ENCODE measurements around the gene EDDM3A.
"Not testable (repeated sequence)": the region's sequence is repeated elsewhere in the genome, so short reads cannot be mapped to it uniquely, and the experiment has no call there.

EDDM3A gene

GRCh38 chr14:20722016-20722415, 23.7 kb upstream of the EDDM3A start:
- Mint-ChIP-seq H3K4me3 (no peak overlapping the region), H3K9me3 (peaks cover 3% of the 10 kb centered on the region), H3K27me3 (no peaks in the 10 kb centered on the region), H3K36me3 (peaks cover 10% of the 10 kb centered on the region), H3K27ac (peak overlapping the region; percentile 27), H3K4me1 (peaks cover 52% of the 10 kb centered on the region)
- no peak for ATAC-seq

- no peak overlapping the region for H3K4me3 Mint-ChIP-seq
- peaks cover 5% of the 10 kb centered on the region for H3K36me3 Mint-ChIP-seq
- H3K27me3 Mint-ChIP-seq = no peaks in the 10 kb centered on the region
- H3K27ac Mint-ChIP-seq = no peak overlapping the region
- no peaks in the 10 kb centered on the region for H3K9me3 Mint-ChIP-seq
- peak; percentile 63 for ATAC-seq
- H3K4me1 Mint-ChIP-seq = peaks cover 47% of the 10 kb centered on the region
Observed at GRCh38 chr14:20723488-20723887, 22.2 kb upstream of the EDDM3A start.

- H3K36me3 Mint-ChIP-seq, ATAC-seq, H3K9me3 Mint-ChIP-seq, H3K27me3 Mint-ChIP-seq, H3K4me3 Mint-ChIP-seq: not testable (repeated sequence)
- Mint-ChIP-seq H3K4me1 (peaks cover 26% of the 10 kb centered on the region), H3K27ac (peak overlapping the region; percentile 90)
Observed at GRCh38 chr14:20726121-20726520, 19.6 kb upstream of the EDDM3A start.

- no peak for ATAC-seq
- Mint-ChIP-seq H3K36me3 (no peaks in the 10 kb centered on the region), H3K4me1 (peaks cover 26% of the 10 kb centered on the region), H3K27ac (peak overlapping the region; percentile 90), H3K4me3 (no peak overlapping the region), H3K27me3 (no peaks in the 10 kb centered on the region), H3K9me3 (no peaks in the 10 kb centered on the region)
Observed at GRCh38 chr14:20726531-20726930, 19.2 kb upstream of the EDDM3A start.

GRCh38 chr14:20730891-20731290, 14.8 kb upstream of the EDDM3A start:
- Mint-ChIP-seq H3K27ac (no peak overlapping the region), H3K4me1 (peaks cover 50% of the 10 kb centered on the region), H3K27me3 (no peaks in the 10 kb centered on the region), H3K4me3 (no peak overlapping the region), H3K36me3 (no peaks in the 10 kb centered on the region), H3K9me3 (no peaks in the 10 kb centered on the region)
- ATAC-seq = no peak

GRCh38 chr14:20732477-20732876, 13.2 kb upstream of the EDDM3A start:
- Mint-ChIP-seq H3K4me1 (peaks cover 34% of the 10 kb centered on the region), H3K36me3 (no peaks in the 10 kb centered on the region), H3K27ac (no peak overlapping the region), H3K9me3 (no peaks in the 10 kb centered on the region), H3K4me3 (no peak overlapping the region), H3K27me3 (no peaks in the 10 kb centered on the region)
- ATAC-seq = no peak

- H3K27me3 Mint-ChIP-seq = no peaks in the 10 kb centered on the region
- H3K27ac Mint-ChIP-seq = no peak overlapping the region
- ATAC-seq = no peak
- H3K4me3 Mint-ChIP-seq = no peak overlapping the region
- no peaks in the 10 kb centered on the region for H3K9me3 Mint-ChIP-seq
- H3K4me1 Mint-ChIP-seq = peaks cover 30% of the 10 kb centered on the region
- H3K36me3 Mint-ChIP-seq = no peaks in the 10 kb centered on the region
Observed at GRCh38 chr14:20732979-20733635, 12.6 kb upstream of the EDDM3A start.

- peak; percentile 64 for ATAC-seq
- no peak overlapping the region for H3K27ac Mint-ChIP-seq
Observed at GRCh38 chr14:20733684-20734429, 11.8 kb upstream of the EDDM3A start.

GRCh38 chr14:20734430-20734806, 11.3 kb upstream of the EDDM3A start:
- ATAC-seq = peak; percentile 91
- H3K4me3 Mint-ChIP-seq = no peak overlapping the region

More at GRCh38 chr14:20733684-20734429, 11.8 kb upstream of the EDDM3A start:
- H3K27me3 Mint-ChIP-seq = no peaks in the 10 kb centered on the region
- no peaks in the 10 kb centered on the region for H3K36me3 Mint-ChIP-seq
- H3K9me3 Mint-ChIP-seq = no peaks in the 10 kb centered on the region
- no peak overlapping the region for H3K4me3 Mint-ChIP-seq
- peaks cover 30% of the 10 kb centered on the region for H3K4me1 Mint-ChIP-seq

GRCh38 chr14:20738292-20738691, 7.4 kb upstream of the EDDM3A start:
- peaks cover 35% of the 10 kb centered on the region for H3K4me1 Mint-ChIP-seq
- not testable (repeated sequence) for H3K9me3 Mint-ChIP-seq, ATAC-seq, H3K36me3 Mint-ChIP-seq, H3K4me3 Mint-ChIP-seq, H3K27me3 Mint-ChIP-seq, H3K27ac Mint-ChIP-seq

More at GRCh38 chr14:20734430-20734806, 11.3 kb upstream of the EDDM3A start:
- H3K36me3 Mint-ChIP-seq = no peaks in the 10 kb centered on the region
- no peak overlapping the region for H3K27ac Mint-ChIP-seq
- H3K27me3 Mint-ChIP-seq = no peaks in the 10 kb centered on the region
- H3K4me1 Mint-ChIP-seq = peaks cover 30% of the 10 kb centered on the region
- H3K9me3 Mint-ChIP-seq = no peaks in the 10 kb centered on the region

- H3K4me1 Mint-ChIP-seq = peaks cover 17% of the 10 kb centered on the region
- H3K27me3 Mint-ChIP-seq = no peaks in the 10 kb centered on the region
- H3K4me3 Mint-ChIP-seq = no peak overlapping the region
- no peak overlapping the region for H3K27ac Mint-ChIP-seq
- no peaks in the 10 kb centered on the region for H3K36me3 Mint-ChIP-seq
- no peaks in the 10 kb centered on the region for H3K9me3 Mint-ChIP-seq
- peak; percentile 60 for ATAC-seq
Observed at GRCh38 chr14:20742132-20742531, 3.6 kb upstream of the EDDM3A start.

GRCh38 chr14:20743556-20743955, 2.1 kb upstream of the EDDM3A start:
- no peak for ATAC-seq
- Mint-ChIP-seq H3K4me1 (peaks cover 17% of the 10 kb centered on the region), H3K36me3 (no peaks in the 10 kb centered on the region), H3K4me3 (no peak overlapping the region), H3K27ac (no peak overlapping the region), H3K27me3 (no peaks in the 10 kb centered on the region), H3K9me3 (no peaks in the 10 kb centered on the region)

- H3K4me1 Mint-ChIP-seq = peaks cover 21% of the 10 kb centered on the region
Observed at GRCh38 chr14:20746566-20746965, 879 bp downstream of the EDDM3A start.

GRCh38 chr14:20748439-20748838, 2.8 kb downstream of the EDDM3A start:
- Mint-ChIP-seq H3K36me3 (peaks cover 6% of the 10 kb centered on the region), H3K27me3 (no peaks in the 10 kb centered on the region), H3K27ac (no peak overlapping the region), H3K9me3 (peaks cover 9% of the 10 kb centered on the region), H3K4me1 (peaks cover 11% of the 10 kb centered on the region), H3K4me3 (no peak overlapping the region)
- ATAC-seq = no peak

More at GRCh38 chr14:20746566-20746965, 879 bp downstream of the EDDM3A start:
- peaks cover under 1% of the 10 kb centered on the region for H3K9me3 Mint-ChIP-seq
- ATAC-seq = no peak
- H3K27ac Mint-ChIP-seq = no peak overlapping the region
- H3K4me3 Mint-ChIP-seq = no peak overlapping the region
- H3K27me3 Mint-ChIP-seq = no peaks in the 10 kb centered on the region
- no peaks in the 10 kb centered on the region for H3K36me3 Mint-ChIP-seq

- Mint-ChIP-seq H3K4me1 (peaks cover 11% of the 10 kb centered on the region), H3K27me3 (no peaks in the 10 kb centered on the region), H3K9me3 (peaks cover 9% of the 10 kb centered on the region), H3K4me3 (no peak overlapping the region), H3K27ac (no peak overlapping the region), H3K36me3 (peaks cover 6% of the 10 kb centered on the region)
- no peak for ATAC-seq
Observed at GRCh38 chr14:20750194-20750593, 4.5 kb downstream of the EDDM3A start.

- no peak overlapping the region for H3K4me3 Mint-ChIP-seq
- no peak for ATAC-seq
- H3K27ac Mint-ChIP-seq = no peak overlapping the region
- H3K27me3 Mint-ChIP-seq = no peaks in the 10 kb centered on the region
- peaks cover 6% of the 10 kb centered on the region for H3K36me3 Mint-ChIP-seq
- peaks cover 9% of the 10 kb centered on the region for H3K9me3 Mint-ChIP-seq
- peaks cover 4% of the 10 kb centered on the region for H3K4me1 Mint-ChIP-seq
Observed at GRCh38 chr14:20751963-20752562, 6.4 kb downstream of the EDDM3A start.

Data from stimulated activated memory B cell treated with anti-CD40 and anti-IgM and Interleukin-4, amounts not matched to agents 10 μg/mL and 1 μg/mL and 100 μg/mL, for 72 hours (primary cell).